HPDE6-E6E7 (cell line): Measurements from ENCODE around the gene ANO8.
A peak's percentile ranks its signal among the peaks of the same experiment; 100 is the strongest.
"Not testable (repeated sequence)": the region's sequence is repeated elsewhere in the genome, so short reads cannot be mapped to it uniquely, and the experiment has no call there.

ENCODE experiments used
- DNase-seq: peaks from one replicate; pipeline ENCODE4 v3.0.0; 2011; ENCODE audit warnings: missing footprints; ENCODE audit errors: extremely low spot score

ANO8 gene

DNA sequence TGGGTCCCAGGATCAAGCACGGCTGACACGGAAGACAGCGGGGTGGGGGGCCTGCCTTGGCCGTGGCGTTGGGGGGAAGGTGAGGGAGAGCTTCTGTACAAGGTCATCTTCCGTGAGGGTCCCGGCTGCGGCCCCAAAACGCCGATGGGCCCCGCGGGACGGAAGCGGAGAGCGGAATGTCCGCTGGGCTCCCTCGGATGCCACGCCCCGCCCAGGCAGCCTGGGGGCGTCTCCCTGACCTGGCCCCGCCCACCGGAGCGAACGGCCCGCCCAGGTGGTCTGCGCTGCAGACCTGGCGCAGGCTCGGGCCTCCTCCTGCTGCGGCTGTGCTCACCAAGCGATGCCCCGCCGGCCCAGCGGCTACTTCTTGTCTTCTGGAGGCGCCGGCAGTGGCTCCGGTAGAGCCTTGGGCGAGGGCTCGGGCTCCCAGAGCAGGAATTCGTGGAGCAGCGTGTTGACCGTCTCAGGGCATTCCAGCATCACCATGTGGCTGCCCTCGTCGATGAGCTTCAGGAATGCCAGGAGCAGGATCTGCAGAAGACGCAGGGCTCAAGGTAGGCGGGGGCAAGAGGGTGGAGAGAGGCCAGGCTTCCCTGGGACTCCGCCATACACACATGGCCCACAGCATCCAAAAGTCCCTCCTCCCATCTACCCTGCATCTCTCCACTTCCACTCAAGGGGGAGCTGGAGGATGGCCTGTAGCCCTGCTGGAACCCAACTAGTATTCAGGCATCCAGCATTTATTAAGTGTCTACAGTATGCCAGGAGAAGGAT lies 42.2 kb downstream of the ANO8 start:
- DNase-seq, result peak; percentile 97

GRCh38 chr19:17289489-17289888 lies 45.2 kb downstream of the ANO8 start:
- no peak for DNase-seq

GRCh38 chr19:17286752-17287151 lies 47.9 kb downstream of the ANO8 start:
- no peak for DNase-seq

GRCh38 chr19:17286263-17286662 lies 48.4 kb downstream of the ANO8 start:
- DNase-seq, result no peak

GRCh38 chr19:17285415-17286135 lies 49.1 kb downstream of the ANO8 start:
- no peak for DNase-seq

DNA sequence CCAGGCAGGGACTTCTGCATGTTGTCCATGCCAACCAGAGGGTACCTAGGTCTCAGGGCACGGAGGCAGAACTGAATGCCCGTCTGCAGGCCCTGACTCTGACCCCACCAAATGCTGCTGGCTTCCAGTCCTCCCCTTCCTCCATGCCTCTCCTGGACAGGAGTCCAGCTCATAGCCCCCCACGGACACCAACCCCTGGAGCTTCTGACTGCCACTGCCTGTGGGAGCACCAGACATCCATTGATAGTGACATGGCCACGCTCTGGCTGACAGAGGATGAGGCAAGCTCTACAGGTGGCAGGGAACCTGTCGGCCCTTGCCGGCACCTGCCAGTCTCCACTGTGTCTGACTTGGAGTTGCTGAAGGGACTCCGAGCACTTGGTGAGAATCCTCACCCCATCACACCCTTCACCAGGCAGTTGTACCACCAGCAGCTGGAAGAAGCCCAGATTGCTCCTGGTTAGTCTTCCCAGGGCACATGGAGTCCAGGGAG lies 51.1 kb downstream of the ANO8 start:
- no peak for DNase-seq

DNA sequence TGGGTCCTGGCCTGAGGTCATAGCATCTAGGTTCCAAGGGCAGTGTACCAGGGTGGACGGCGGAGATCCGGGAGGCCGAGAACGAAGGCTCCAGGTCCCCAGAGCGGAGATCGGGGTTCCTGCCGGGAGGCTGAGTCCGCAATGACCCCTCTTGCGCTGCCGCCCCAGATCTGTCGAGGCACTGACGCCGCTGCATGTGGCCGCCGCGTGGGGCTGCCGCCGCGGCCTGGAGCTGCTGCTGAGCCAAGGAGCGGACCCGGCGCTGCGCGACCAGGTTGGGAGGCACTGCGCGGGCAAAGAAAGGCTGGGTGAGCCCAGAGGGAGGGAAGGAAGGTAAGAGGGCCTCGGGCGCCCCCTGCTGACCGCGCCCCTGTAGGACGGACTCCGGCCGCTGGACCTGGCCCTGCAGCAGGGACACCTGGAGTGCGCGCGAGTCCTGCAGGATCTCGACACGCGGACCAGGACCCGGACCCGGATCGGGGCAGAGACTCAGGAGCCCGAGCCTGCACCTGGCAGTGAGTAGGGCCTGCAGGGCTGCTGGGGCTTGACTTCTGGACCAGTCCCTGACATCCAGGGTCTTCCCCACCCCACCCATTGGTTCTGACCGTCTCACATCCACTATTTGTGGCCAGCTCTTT lies 52.0 kb downstream of the ANO8 start:
- peak; percentile 82 for DNase-seq

DNA sequence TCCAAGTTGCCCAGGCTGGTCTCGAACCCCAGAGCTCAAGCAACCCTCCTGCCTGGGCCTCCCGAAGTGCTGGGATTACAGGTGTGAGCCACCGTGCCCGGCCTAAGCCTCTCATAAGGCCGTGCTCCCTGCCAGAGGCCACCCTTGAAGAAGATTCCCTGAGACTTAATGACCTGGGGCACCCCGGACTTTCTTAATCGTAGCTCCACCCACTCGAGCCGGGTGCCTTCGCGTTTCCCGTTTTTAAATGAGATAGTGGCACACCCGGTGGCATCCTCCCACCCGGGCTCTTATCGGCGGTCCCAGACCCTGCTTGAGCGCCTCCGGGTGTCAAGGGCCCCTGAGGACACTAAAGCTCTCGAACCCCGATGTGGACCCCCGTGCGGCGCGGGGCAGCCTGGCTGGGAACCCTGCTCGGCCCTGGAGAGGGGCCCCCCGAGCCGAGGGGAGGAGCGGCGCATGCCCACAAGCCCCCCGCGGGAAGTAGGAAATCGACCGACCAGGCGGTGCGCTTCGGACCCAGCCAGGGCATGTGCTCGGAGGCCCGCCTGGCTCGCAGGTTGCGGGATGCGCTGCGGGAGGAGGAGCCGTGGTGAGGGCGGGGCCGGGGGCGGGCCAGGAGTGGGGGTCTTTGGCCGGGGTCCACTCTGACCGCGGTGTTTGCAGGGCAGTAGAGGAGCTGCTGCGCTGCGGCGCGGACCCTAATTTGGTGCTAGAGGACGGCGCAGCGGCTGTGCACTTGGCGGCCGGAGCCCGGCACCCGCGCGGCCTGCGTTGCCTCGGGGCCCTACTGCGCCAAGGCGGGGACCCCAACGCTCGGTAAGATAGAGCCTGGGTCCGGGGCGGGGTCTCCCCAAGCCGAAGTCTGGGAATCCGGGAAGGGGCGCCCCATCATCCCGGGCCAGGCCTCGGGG lies 53.0 kb downstream of the ANO8 start, which contains the start of gene ANKLE1:
Gene ANKLE1, plus strand, starts transcription at position 511 of the 914 bp plus-strand sequence. Its CDS starts 20 bp downstream, at position 531.
- peak; percentile 48 for DNase-seq

- DNase-seq, result no peak
Observed at GRCh38 chr19:17279436-17279835, 55.2 kb downstream of the ANO8 start.

GRCh38 chr19:17275441-17276175 lies 59.0 kb downstream of the ANO8 start:
- no peak for DNase-seq

DNA sequence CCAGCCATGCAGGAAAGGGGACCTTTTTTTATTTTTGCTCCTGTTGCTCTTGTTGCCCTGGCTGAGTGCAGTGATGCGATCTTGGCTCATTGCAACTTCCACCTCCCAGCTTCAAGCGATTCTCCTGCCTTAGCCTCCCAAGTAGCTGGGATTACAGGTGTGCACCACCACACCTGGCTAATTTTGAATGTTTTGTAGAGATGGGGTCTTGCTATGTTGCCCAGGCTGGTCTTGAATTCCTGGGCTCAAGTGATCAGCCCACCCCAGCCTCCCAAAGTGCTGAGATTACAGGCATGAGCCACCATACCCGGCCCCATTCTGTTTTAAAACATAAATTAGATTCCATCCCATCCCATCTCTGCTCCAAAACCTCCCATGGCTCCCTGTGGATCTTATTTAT lies 59.8 kb downstream of the ANO8 start:
- DNase-seq, result not testable (repeated sequence)
